H1 (cell line): ENCODE measurements around the gene DMRT1. TPM values are rescaled to one million over a fixed set of nuclear protein-coding genes. Genes with fewer than 3 reads are reported as not detected.

Source experiments
- BACH1 ChIP-seq: IDR thresholded peaks from 2 replicates; pipeline ENCODE4 v1.6.1; 2012; ENCODE audit warnings: low read length, improper control_type of control experiment
- BRCA1 ChIP-seq: IDR thresholded peaks from 2 replicates; pipeline ENCODE4 v1.6.1; 2012; ENCODE audit warnings: low read depth, low read length, improper control_type of control experiment
- EGR1 ChIP-seq: IDR thresholded peaks from 2 replicates; pipeline ENCODE4 v1.6.1; 2011; ENCODE audit warnings: low read depth, low read length, borderline replicate concordance
- EZH2 ChIP-seq: fragments of 200-600 bp; sonication (generic); IDR thresholded peaks from 2 replicates; pipeline ENCODE4 v1.7.1; 2012; ENCODE audit warnings: low read depth, mild to moderate bottlenecking, moderate library complexity, low read length, inconsistent platforms; ENCODE audit not compliant: severe bottlenecking
- GTF2F1 ChIP-seq: IDR thresholded peaks from 2 replicates; pipeline ENCODE4 v1.6.1; 2012; ENCODE audit warnings: low read depth, low read length, improper control_type of control experiment, borderline replicate concordance
- JUN ChIP-seq: IDR thresholded peaks from 2 replicates; pipeline ENCODE4 v1.6.1; 2011; ENCODE audit warnings: low read depth, mild to moderate bottlenecking, improper control_type of control experiment, low read length
- POLR2A ChIP-seq, 2 experiments: IDR thresholded peaks; 1 replicate in 1 of 2; 2 replicates in 1 of 2; pipeline ENCODE4 v1.6.1; 2011; ENCODE audit warnings: low read depth in 2 of 2, low read length in 2 of 2, mild to moderate bottlenecking in 2 of 2; ENCODE audit errors: control extremely low read depth in 1 of 2
- RAD21 ChIP-seq, 2 experiments: IDR thresholded peaks in 1 of 2; conservative IDR thresholded peaks in 1 of 2; 2 replicates each; pipeline ENCODE4 v1.6.1; 2011; ENCODE audit warnings: low read depth in 2 of 2, low read length in 2 of 2, improper control_type of control experiment in 1 of 2, inconsistent platforms in 1 of 2, mild to moderate bottlenecking in 1 of 2, moderate library complexity in 1 of 2
- TAF1 ChIP-seq: IDR thresholded peaks from 2 replicates; pipeline ENCODE4 v1.6.1; 2011; ENCODE audit warnings: mild to moderate bottlenecking, low read depth, low read length
- TBP ChIP-seq: IDR thresholded peaks from 2 replicates; pipeline ENCODE4 v1.6.1; 2011; ENCODE audit warnings: low read depth, low read length, improper control_type of control experiment
- TEAD4 ChIP-seq: IDR thresholded peaks from 2 replicates; pipeline ENCODE4 v1.6.1; 2012; ENCODE audit warnings: low read depth, low read length, inconsistent platforms, mixed read lengths
- YY1 ChIP-seq: IDR thresholded peaks from 2 replicates; pipeline ENCODE4 v1.6.1; 2011; ENCODE audit warnings: low read depth, mild to moderate bottlenecking, low read length
- polyA plus RNA-seq, 7 experiments: library from polyadenylated mRNA; depleted of rRNA in 3 of 7; stranded (reverse) in 5 of 7; unstranded in 2 of 7; fragments of >200 nt in 5 of 7; fragments of 200-250 nt in 2 of 7; gene quantifications; 1 replicate in 5 of 7; 2 replicates in 1 of 7; 4 replicates in 1 of 7; pipeline versions ENCODE4 v1.2.1 to v1.2.3, GENCODE V29; 2011 to 2013; ENCODE audit warnings: missing spikeins in 2 of 7, mixed read lengths in 2 of 7
- total RNA-seq: library from RNA; stranded (reverse); fragmentation: NEBNext Ultra II Directional; extraction: Animal tissue kit (Norgen Biotek cat#: 25700); gene quantifications from 2 replicates; pipeline ENCODE4 v1.2.1, GENCODE V29; 2021
- TF ChIP-seq, protein P1 (sequence below): IDR thresholded peaks from 2 replicates; pipeline ENCODE4 v1.6.1; 2012; ENCODE audit warnings: inconsistent platforms
- TF ChIP-seq, protein P2 (sequence below): IDR thresholded peaks from 2 replicates; pipeline ENCODE4 v1.6.1; 2012; ENCODE audit warnings: low read length, inconsistent platforms

DMRT1 gene
- total and polyA plus RNA-seq, 2 of the 8 experiments (the other 6 are each of a cell fraction or from before 2014, with no cell fraction given) = 0.15 TPM; not detected in 1

DNA sequence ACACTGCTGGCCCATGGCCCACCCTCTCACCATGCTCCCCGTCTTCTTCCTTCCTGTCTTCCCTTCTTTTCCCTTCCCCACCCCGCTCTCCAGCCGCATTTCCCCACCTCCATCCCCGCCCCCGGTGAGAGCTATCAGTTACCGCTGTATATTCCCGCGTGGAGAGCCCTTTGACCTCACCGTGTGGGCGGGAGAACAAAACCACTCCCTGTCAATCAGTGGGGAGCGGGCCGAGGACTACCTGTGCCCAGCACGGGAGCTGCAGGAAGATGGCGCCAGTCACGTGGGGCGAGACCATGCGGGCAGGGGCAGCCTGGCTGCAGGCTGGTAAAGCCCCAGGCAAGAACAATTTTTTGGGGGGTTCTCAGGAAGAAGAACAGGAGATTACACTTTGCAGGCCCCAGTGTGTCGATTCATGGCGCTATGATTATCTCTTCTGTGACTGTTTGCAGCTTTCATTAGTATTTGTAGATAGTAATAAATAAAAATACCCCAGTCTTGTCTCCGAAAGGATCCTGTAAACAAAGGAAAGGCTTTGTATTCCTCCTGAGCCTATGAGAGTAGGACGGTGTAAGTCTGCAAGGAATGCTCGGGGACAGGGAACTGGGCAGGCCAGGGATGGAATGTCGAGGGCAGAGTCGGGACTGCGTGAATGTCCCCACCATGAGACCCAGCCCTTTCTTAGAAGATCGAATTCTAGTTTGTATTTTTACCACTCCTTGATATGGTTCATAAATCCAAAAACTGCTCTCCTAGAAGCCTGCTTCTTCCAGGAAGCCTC, 14.8 kb upstream of the DMRT1 start (continued):
- no peak for TF ChIP-seq EGR1
- TF ChIP-seq POLR2A (IDR thresholded peaks at IDR 0.05; ENCODE audit: control extremely low read depth in 1 of 2, low read depth in 2 of 2, low read length in 2 of 2) = no peak
- TF ChIP-seq BACH1 = no peak
- TF ChIP-seq TEAD4 = 0 out of 2 replicates have a peak, but pooled peaks have one; percentile 5
- TF ChIP-seq YY1 = peak; percentile 65; the same call in 1 of the 2 replicates
- peak; percentile 23 to 28 for TF ChIP-seq RAD21 (IDR thresholded peaks at IDR 0.05 in 1 of 2, conservative IDR thresholded peaks at IDR 0.05 in 1 of 2; ENCODE audit: low read depth in 2 of 2, low read length in 2 of 2)
- no peak for TF ChIP-seq EZH2
- TF ChIP-seq TBP = no peak
- TF ChIP-seq GTF2F1 = no peak
- no peak for TF ChIP-seq BRCA1
- TF ChIP-seq TAF1 = no peak
- no peak for TF ChIP-seq JUN
- TF ChIP-seq, protein P1, sequence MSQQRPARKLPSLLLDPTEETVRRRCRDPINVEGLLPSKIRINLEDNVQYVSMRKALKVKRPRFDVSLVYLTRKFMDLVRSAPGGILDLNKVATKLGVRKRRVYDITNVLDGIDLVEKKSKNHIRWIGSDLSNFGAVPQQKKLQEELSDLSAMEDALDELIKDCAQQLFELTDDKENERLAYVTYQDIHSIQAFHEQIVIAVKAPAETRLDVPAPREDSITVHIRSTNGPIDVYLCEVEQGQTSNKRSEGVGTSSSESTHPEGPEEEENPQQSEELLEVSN = 0 out of 2 replicates have a peak, but pooled peaks have one; percentile 34
- TF ChIP-seq, protein P2, sequence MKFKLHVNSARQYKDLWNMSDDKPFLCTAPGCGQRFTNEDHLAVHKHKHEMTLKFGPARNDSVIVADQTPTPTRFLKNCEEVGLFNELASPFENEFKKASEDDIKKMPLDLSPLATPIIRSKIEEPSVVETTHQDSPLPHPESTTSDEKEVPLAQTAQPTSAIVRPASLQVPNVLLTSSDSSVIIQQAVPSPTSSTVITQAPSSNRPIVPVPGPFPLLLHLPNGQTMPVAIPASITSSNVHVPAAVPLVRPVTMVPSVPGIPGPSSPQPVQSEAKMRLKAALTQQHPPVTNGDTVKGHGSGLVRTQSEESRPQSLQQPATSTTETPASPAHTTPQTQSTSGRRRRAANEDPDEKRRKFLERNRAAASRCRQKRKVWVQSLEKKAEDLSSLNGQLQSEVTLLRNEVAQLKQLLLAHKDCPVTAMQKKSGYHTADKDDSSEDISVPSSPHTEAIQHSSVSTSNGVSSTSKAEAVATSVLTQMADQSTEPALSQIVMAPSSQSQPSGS = no peak
